Aorta (tissue), 5 donors: ENCODE results near the gene RCC2. TPM values are rescaled to one million over a fixed set of nuclear protein-coding genes. Genes with fewer than 3 reads are reported as not detected.
"Not testable (repeated sequence)": the region's sequence is repeated elsewhere in the genome, so short reads cannot be mapped to it uniquely, and the experiment has no call there.

Experiments
- ATAC-seq: fragments of 200-7000 bp; cut with Tn5 transposase; one replicate; pipeline ENCODE4 v1.9.1; 2022; ENCODE audit warnings: moderate library complexity; ENCODE audit not compliant: low FRiP score
- DNase-seq, 2 donors: peaks; one replicate each; pipeline ENCODE4 v3.0.0-alpha.2; 2020
- H3K27ac ChIP-seq, 2 donors: one replicate each; pipeline ENCODE4 v1.5.1; 2013; ENCODE audit warnings: low read length in 2 of 2, mild to moderate bottlenecking in 2 of 2, moderate library complexity in 2 of 2, control low read depth in 1 of 2, inconsistent platforms in 1 of 2, low read depth in 1 of 2
- H3K27me3 ChIP-seq, 2 donors: one replicate each; pipeline ENCODE4 v1.6.1; 2013; ENCODE audit warnings: control low read depth in 1 of 2, low read length in 1 of 2, mild to moderate bottlenecking in 1 of 2, moderate library complexity in 1 of 2; ENCODE audit not compliant: insufficient read depth in 2 of 2, control insufficient read depth in 1 of 2
- H3K36me3 ChIP-seq, 2 donors: one replicate each; pipeline ENCODE4 v1.6.1; 2013; ENCODE audit warnings: control low read depth in 1 of 2, low read length in 1 of 2, mild to moderate bottlenecking in 1 of 2; ENCODE audit not compliant: insufficient read depth in 2 of 2, control insufficient read depth in 1 of 2
- H3K4me1 ChIP-seq, 2 donors: one replicate each; pipeline ENCODE4 v1.6.1; 2013; ENCODE audit warnings: low read length in 2 of 2, control low read depth in 1 of 2, mild to moderate bottlenecking in 1 of 2, moderate library complexity in 1 of 2; ENCODE audit not compliant: insufficient read depth in 2 of 2, control insufficient read depth in 1 of 2
- H3K4me3 ChIP-seq, 2 donors: one replicate each; pipeline ENCODE4 v1.5.1; 2013; ENCODE audit warnings: low read length in 2 of 2, control low read depth in 1 of 2, mild to moderate bottlenecking in 1 of 2
- H3K9me3 ChIP-seq: one replicate; pipeline ENCODE4 v1.6.1; 2013; ENCODE audit warnings: mild to moderate bottlenecking, low read length; ENCODE audit not compliant: control insufficient read depth
- WGBS, 2 donors: extraction: QIAGEN DNeasy Blood & Tissue Kit; methylation state at CpG; one replicate each; pipeline ENCODE4 v1.1.7; 2013; 5-methylcytosine and 5-hydroxymethylcytosine counted together
- intact Hi-C, 2 donors: fragments of 100-400 bp; cut with DNase I; formaldehyde crosslinking; loops; one replicate each; pipeline versions ENCODE4 v1.14.2 to v1.15.0; 2022
- long read RNA-seq, 2 donors: library from polyadenylated mRNA; unstranded; transcript quantifications; one replicate each; pipeline ENCODE4 v2.0.0, GENCODE V29; 2020 to 2021
- polyA plus RNA-seq, 2 donors: library from polyadenylated mRNA; stranded (reverse); fragments of 200-250 nt; gene quantifications; one replicate each; pipeline ENCODE4 v1.2.3, GENCODE V29; 2013
- total RNA-seq, 2 donors: library from RNA; stranded (reverse); fragmentation: NEBNext Ultra II Directional; extraction: Animal tissue kit (Norgen Biotek cat#: 25700); gene quantifications; one replicate each; pipeline ENCODE4 v1.2.1, GENCODE V29; 2021
- donor health status: healthy with polysubstance abuse.
- donor health status: Bipolar disorder and iron deficiency.
- donor health status: DM: no; HTN: no; CAD: no.
- donor health status: DM: no; HTN: no; CAD: no.
- donor health status: DM: yes; HTN: yes; CAD: no.

Gene RCC2
- total RNA-seq (10 to 100 TPM; 22.3 to 34.2 TPM), polyA plus RNA-seq (10 to 100 TPM in 1 of 2 donors, 1 to 10 TPM in 1; 7.5 to 11.9 TPM)
- long read RNA-seq, donor 1, partial matches to known transcripts, result 8 of 10 reads
- long read RNA-seq, donor 1, other reads (novel, unspliced or antisense), result 1 of 10 reads
- long read RNA-seq, donor 2, partial matches to known transcripts, result 1 of 11 reads
- long read RNA-seq, donor 2, other reads (novel, unspliced or antisense), result 9 of 11 reads

DNA sequence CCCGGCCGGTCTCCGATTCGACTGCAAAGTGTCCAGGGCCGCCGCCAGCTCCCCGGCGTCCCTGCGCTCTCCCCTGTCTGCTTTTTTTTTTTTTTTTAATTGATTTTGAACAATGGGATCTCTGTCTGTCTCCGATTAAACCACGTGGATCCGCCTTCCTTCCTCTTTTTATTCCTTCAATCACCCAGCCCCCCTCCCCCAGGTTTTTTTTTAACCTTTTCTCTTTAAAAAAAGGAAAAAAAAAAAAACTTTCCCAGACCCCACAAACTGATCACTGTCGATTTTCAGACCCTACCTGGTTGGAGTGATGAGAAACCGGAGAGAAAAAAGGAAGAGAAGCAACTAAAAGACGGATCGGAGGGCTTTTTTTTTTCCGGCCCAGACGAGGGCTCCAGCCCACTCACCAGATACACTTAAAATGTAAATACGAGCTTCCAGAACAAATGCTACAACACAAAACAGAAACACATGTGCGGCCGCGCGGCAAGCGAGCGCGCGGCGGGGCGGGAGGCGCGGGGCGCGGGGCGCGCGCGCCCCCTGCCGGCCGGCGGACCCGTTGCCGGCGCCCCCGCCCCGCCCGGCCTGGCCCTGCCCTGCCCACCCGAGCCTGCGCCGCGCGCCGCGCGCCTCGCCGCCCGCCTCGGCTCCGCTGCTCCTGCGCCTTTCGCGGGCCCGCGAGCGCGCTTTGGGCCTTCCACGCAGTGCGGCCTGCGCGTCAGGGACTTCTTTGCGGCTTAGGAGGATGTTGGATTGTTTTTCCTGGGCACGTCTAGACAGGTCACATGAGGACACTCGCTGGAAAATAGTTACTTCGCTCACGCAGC, at the start of gene RCC2:
Gene RCC2, minus strand, starts transcription at position 428 of the 824 bp plus-strand sequence. CDS start 1,163 bp downstream, outside the sequence.
- DNase-seq, result peak; percentile 81 to 90
- no peaks in the 10 kb centered on the region for H3K9me3 ChIP-seq
- H3K4me1 ChIP-seq, result no peaks in the 10 kb centered on the region
- WGBS, 2 donors, result 0 to 1% methylated on average over 64 to 75 of the region's 75 CpGs
- no peaks in the 10 kb centered on the region for H3K36me3 ChIP-seq
- intact Hi-C loops, result loop anchor here in 1 of 2 donors (10.0 kb wide), 1 partner anchor 225 kb away; no protein-coding TSS in a partner anchor
- H3K4me3 ChIP-seq, result peak within 1 kb of the TSS; percentile 84 to 99
- no peaks in the 10 kb centered on the region for H3K27me3 ChIP-seq
- peak; percentile 83 for ATAC-seq
- peak within 1 kb of the TSS in 1 of 2 donors; percentile 70 for H3K27ac ChIP-seq

GRCh38 chr1:17486242-17486641, 46.8 kb upstream of the RCC2 start:
- Histone ChIP-seq H3K9me3 (no peaks in the 10 kb centered on the region), H3K27me3 (no peaks in the 10 kb centered on the region), H3K4me1 (no peaks in the 10 kb centered on the region), H3K27ac (no peak overlapping the region), H3K36me3 (no peaks in the 10 kb centered on the region), H3K4me3 (no peak overlapping the region)
- ATAC-seq (no peak), DNase-seq (no peak)
- 84 to 85% methylated on average over 9 of the region's 9 CpGs for WGBS, 2 donors
- intact Hi-C loops, result no loop called here

DNA sequence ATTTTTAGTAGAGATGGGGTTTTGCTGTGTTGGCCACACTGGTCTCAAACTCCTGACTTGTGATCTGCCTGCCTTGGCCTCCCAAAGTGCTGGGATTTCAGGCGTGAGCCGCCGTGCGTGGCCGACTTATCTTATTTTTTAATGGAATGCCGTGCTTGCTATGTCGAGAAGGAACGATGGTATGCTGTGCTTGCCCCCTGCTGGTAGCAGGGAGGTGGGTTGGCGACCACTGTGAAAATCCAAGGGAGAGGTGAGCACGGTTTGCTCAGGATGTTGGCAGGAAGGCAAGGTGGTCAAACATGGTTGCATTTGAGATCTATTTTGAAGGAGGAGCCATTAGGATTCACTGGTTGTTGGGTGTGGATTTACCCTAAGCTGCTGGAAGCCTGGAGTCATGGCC, 45.8 kb upstream of the RCC2 start:
- Histone ChIP-seq H3K36me3 (no peaks in the 10 kb centered on the region), H3K9me3 (no peaks in the 10 kb centered on the region), H3K27ac (no peak overlapping the region), H3K4me3 (no peak overlapping the region), H3K4me1 (no peaks in the 10 kb centered on the region), H3K27me3 (no peaks in the 10 kb centered on the region)
- WGBS, 2 donors, result 60 to 65% methylated on average over 10 of the region's 10 CpGs
- intact Hi-C loops, result no loop called here
- no peak for DNase-seq
- ATAC-seq, result no peak

- H3K27me3 ChIP-seq, H3K27ac ChIP-seq, H3K36me3 ChIP-seq, H3K4me1 ChIP-seq, ATAC-seq, H3K4me3 ChIP-seq, DNase-seq, intact Hi-C loops, H3K9me3 ChIP-seq: not testable (repeated sequence)
- WGBS, 2 donors, result 77 to 84% methylated on average over 10 of the region's 10 CpGs
Measured at GRCh38 chr1:17481981-17482380, 42.5 kb upstream of the RCC2 start.

GRCh38 chr1:17480846-17481245, 41.4 kb upstream of the RCC2 start:
- H3K4me3 ChIP-seq, result no peak overlapping the region
- no peak overlapping the region for H3K27ac ChIP-seq
- DNase-seq, result no peak
- no peak for ATAC-seq
- intact Hi-C loops, result no loop called here
- 80 to 86% methylated on average over 7 of the region's 7 CpGs for WGBS, 2 donors
- no peaks in the 10 kb centered on the region for H3K4me1 ChIP-seq
- no peaks in the 10 kb centered on the region for H3K9me3 ChIP-seq
- no peaks in the 10 kb centered on the region for H3K36me3 ChIP-seq
- peaks cover 0 to 2% of the 10 kb centered on the region in 2 donors for H3K27me3 ChIP-seq

- no peak overlapping the region for H3K27ac ChIP-seq
- no peak for ATAC-seq
- H3K36me3 ChIP-seq, result no peaks in the 10 kb centered on the region
- H3K9me3 ChIP-seq, result no peaks in the 10 kb centered on the region
- WGBS, 2 donors, result 59 to 74% methylated on average over 3 of the region's 3 CpGs
- peaks cover 0 to 2% of the 10 kb centered on the region in 2 donors for H3K27me3 ChIP-seq
- DNase-seq, result no peak
- intact Hi-C loops, result no loop called here
- no peak overlapping the region for H3K4me3 ChIP-seq
- H3K4me1 ChIP-seq, result no peaks in the 10 kb centered on the region
Measured at GRCh38 chr1:17475752-17476151, 36.3 kb upstream of the RCC2 start.

DNA sequence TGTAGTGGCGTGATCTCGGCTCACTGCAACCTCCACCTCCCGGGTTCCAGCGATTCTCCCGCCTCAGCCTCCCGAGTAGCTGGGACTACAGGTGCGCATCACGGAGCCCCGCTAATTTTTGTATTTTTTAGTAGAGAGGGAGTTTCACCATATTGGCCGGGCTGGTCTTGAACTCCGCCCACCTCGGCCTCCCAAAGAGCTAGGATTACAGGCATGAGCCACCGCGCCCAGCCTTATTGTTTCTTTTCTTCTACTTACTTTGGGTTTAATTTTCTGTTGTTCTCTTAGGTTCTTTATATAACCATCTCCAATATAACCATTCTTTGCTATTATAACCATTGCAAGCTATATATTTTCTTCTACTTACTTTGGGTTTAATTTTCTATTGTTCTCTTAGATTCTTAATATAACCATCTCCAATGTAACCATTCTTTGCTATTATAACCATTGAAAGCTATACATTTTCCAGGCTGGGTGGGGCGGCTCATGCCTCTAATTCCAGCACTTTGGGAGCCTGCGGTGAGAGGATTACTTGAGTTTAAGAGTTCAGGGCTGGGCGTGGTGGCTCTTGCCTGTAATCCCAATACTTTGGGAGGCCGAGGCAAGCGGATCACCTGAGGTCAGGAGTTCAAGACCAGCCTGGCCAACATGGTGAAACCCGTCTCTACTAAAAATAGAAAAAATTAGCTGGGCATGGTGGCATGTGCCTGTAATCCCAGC, 35.5 kb upstream of the RCC2 start:
- H3K4me1 ChIP-seq, H3K4me3 ChIP-seq, H3K27me3 ChIP-seq, H3K27ac ChIP-seq, intact Hi-C loops, H3K9me3 ChIP-seq, ATAC-seq, H3K36me3 ChIP-seq, DNase-seq: not testable (repeated sequence)
- WGBS, 2 donors, result 85 to 92% methylated on average over 20 of the region's 20 CpGs

DNA sequence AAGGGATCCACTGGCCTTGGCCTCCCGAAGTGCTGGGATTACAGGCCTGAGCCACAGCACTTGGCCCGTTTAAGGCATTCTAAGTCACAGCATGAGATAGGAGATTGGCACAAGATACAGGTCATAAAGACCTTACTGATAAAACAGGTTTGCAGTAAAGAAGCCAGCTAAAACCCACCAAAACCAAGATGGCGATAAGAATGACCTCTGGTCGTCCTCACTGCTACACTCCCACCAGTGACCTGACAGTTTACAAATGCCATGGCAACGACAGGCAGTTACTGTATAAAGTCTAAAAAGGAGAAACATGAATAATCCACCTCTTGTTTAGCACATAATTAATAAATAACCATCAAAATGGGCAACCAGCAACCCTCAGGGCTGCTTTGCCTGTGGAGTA, 33.3 kb upstream of the RCC2 start:
- no peak overlapping the region for H3K4me3 ChIP-seq
- H3K36me3 ChIP-seq, result no peaks in the 10 kb centered on the region
- no peaks in the 10 kb centered on the region for H3K4me1 ChIP-seq
- intact Hi-C loops, result no loop called here
- WGBS, 2 donors, result 78 to 83% methylated on average over 5 of the region's 5 CpGs
- peaks cover 0 to 2% of the 10 kb centered on the region in 2 donors for H3K27me3 ChIP-seq
- no peaks in the 10 kb centered on the region for H3K9me3 ChIP-seq
- no peak for ATAC-seq
- H3K27ac ChIP-seq, result no peak overlapping the region
- DNase-seq, result no peak
